Endothelial cell of umbilical vein (primary cell): Measurements from ENCODE around the gene PFKFB4. TPM values are rescaled to one million over a fixed set of nuclear protein-coding genes. Genes with fewer than 3 reads are reported as not detected.

Experiments used
- BruUV-seq: library from RNA; stranded (reverse); fragments of 400-500 nt; replicated peaks from 2 replicates; lab custom pipeline; 2021; lab: Mats Ljungman, UMichigan
- CTCF ChIA-PET: fragments of 300-600, 350-600 bp; sonication (Branson Sonifier 250); formaldehyde crosslinking; loops from one replicate; lab custom pipeline; 2021; ENCODE audit warnings: antibody characterized with exemption, inconsistent platforms; lab: Charles Lee
- POLR2A ChIA-PET: fragments of 300-600, 350-600 bp; sonication (Branson Sonifier 250); formaldehyde crosslinking; loops from one replicate; lab custom pipeline; 2021; ENCODE audit warnings: antibody characterized with exemption, inconsistent platforms; lab: Charles Lee
- DNase-seq: peaks from one replicate; pipeline ENCODE4 v3.0.0-alpha.2; 2011; ENCODE audit warnings: low read depth, low spot score
- FAIRE-seq: peaks from 2 replicates; lab custom pipeline; 2011; peaks lifted over from hg19 to GRCh38; lab: Jason Lieb, UNC
- H2AFZ ChIP-seq: 2 replicates; pipeline ENCODE4 v1.6.0; 2012; ENCODE audit warnings: low read depth, low read length, control low read depth, inconsistent platforms
- H3K27ac ChIP-seq: 2 replicates; pipeline ENCODE4 v1.5.1; 2011; ENCODE audit warnings: low read depth, mild to moderate bottlenecking, control low read depth, low read length, moderate library complexity; ENCODE audit not compliant: insufficient read depth
- H3K27me3 ChIP-seq, 2 experiments: 2 replicates each; pipeline versions ENCODE4 v1.6.0 to v1.6.1; 2011; ENCODE audit warnings: low read length in 2 of 2, mixed read lengths in 1 of 2; ENCODE audit not compliant: control insufficient read depth in 2 of 2, insufficient read depth in 2 of 2
- H3K36me3 ChIP-seq, 2 experiments: 2 replicates in 1 of 2; 3 replicates in 1 of 2; pipeline ENCODE4 v1.5.1; 2011; ENCODE audit warnings: low read length in 2 of 2, mild to moderate bottlenecking in 1 of 2, moderate library complexity in 1 of 2; ENCODE audit not compliant: control insufficient read depth in 2 of 2, insufficient read depth in 2 of 2; ENCODE audit errors: extremely low read depth in 1 of 2
- H3K4me1 ChIP-seq: 3 replicates; pipeline ENCODE4 v1.5.1; 2011; ENCODE audit warnings: mild to moderate bottlenecking, low read length; ENCODE audit not compliant: control insufficient read depth, insufficient read depth; ENCODE audit errors: extremely low read depth
- H3K4me2 ChIP-seq: 2 replicates; pipeline ENCODE4 v1.6.1; 2011; ENCODE audit warnings: low read length, control low read depth, mixed read lengths; ENCODE audit not compliant: insufficient read depth
- H3K4me3 ChIP-seq, 3 experiments: fragments of 200-600 bp in 1 of 3; sonication (generic), shearing (Covaris generic) in 1 of 3; replicated peaks in 1 of 3; 2 replicates each; pipeline ENCODE4 v1.5.1; 2011 to 2016; ENCODE audit warnings: control low read depth in 3 of 3, low read length in 3 of 3, mild to moderate bottlenecking in 2 of 3, inconsistent platforms in 1 of 3, low read depth in 1 of 3, moderate library complexity in 1 of 3; ENCODE audit not compliant: insufficient read depth in 1 of 3
- H3K79me2 ChIP-seq: 2 replicates; pipeline ENCODE4 v1.6.0; 2012; ENCODE audit warnings: low read length, inconsistent platforms; ENCODE audit not compliant: control insufficient read depth, insufficient read depth
- H3K9ac ChIP-seq: replicated peaks from 2 replicates; pipeline ENCODE3; 2011; ENCODE audit warnings: low read length, control low read depth; ENCODE audit not compliant: insufficient read depth; ENCODE audit errors: extremely low read depth
- H3K9me1 ChIP-seq: replicated peaks from 3 replicates; pipeline ENCODE4 v1.6.0; 2011; ENCODE audit warnings: mild to moderate bottlenecking, low read length; ENCODE audit not compliant: control insufficient read depth, insufficient read depth; ENCODE audit errors: extremely low read depth
- H3K9me3 ChIP-seq: replicated peaks from 2 replicates; pipeline ENCODE4 v1.5.1; 2012; ENCODE audit warnings: low read length, inconsistent platforms; ENCODE audit not compliant: control insufficient read depth, insufficient read depth
- H4K20me1 ChIP-seq: replicated peaks from 2 replicates; pipeline ENCODE3; 2011; ENCODE audit warnings: mild to moderate bottlenecking, low read length; ENCODE audit not compliant: control insufficient read depth, insufficient read depth; ENCODE audit errors: extremely low read depth
- CTCF ChIP-seq, 2 donors: IDR thresholded peaks; 1 replicate in 1 of 2; 2 replicates in 1 of 2; pipeline ENCODE4 v1.5.1; 2011; ENCODE audit warnings: low read length in 2 of 2, mild to moderate bottlenecking in 2 of 2, moderate library complexity in 2 of 2, control low read depth in 1 of 2, inconsistent platforms in 1 of 2, low read depth in 1 of 2; ENCODE audit not compliant: insufficient read depth in 1 of 2; ENCODE audit errors: extremely low read depth in 1 of 2
- EZH2 ChIP-seq: IDR thresholded peaks from 2 replicates; pipeline ENCODE4 v1.6.1; 2012; ENCODE audit warnings: borderline replicate concordance, low read depth, mild to moderate bottlenecking, moderate library complexity, low read length, inconsistent platforms; ENCODE audit not compliant: severe bottlenecking
- FOS ChIP-seq: IDR thresholded peaks from 2 replicates; pipeline ENCODE4 v1.6.1; 2011; ENCODE audit warnings: mild to moderate bottlenecking, low read length, moderate library complexity, borderline replicate concordance; ENCODE audit not compliant: insufficient read depth
- JUN ChIP-seq: IDR thresholded peaks from 2 replicates; pipeline ENCODE4 v1.6.1; 2011; ENCODE audit warnings: borderline replicate concordance, low read depth; ENCODE audit not compliant: insufficient read length, insufficient read depth
- MAX ChIP-seq: IDR thresholded peaks from 2 replicates; pipeline ENCODE4 v1.6.1; 2011; ENCODE audit not compliant: insufficient read depth, insufficient read length
- MYC ChIP-seq: IDR thresholded peaks from one replicate; pipeline ENCODE4 v1.6.1; 2011; ENCODE audit warnings: mild to moderate bottlenecking, low read depth, low read length
- POLR2A ChIP-seq: IDR thresholded peaks from 2 replicates; pipeline ENCODE4 v1.6.1; 2012; ENCODE audit warnings: low read depth, mild to moderate bottlenecking, control low read depth, low read length
- POLR2AphosphoS5 ChIP-seq: IDR thresholded peaks from 2 replicates; pipeline ENCODE4 v1.6.1; 2012; ENCODE audit warnings: low read depth, mild to moderate bottlenecking, control low read depth, low read length, moderate library complexity; ENCODE audit not compliant: insufficient read depth
- dilution Hi-C: fragments of 300-500 bp; cut with MboI; formaldehyde crosslinking; loops from one replicate; pipeline ENCODE4 v1.15.0; 2019; ENCODE audit warnings: low sequenced_read_pairs; ENCODE audit not compliant: extremely low pct_ligation_motif_present
- intact Hi-C: fragments of 100-400 bp; cut with micrococcal nuclease; formaldehyde crosslinking; loops from one replicate; pipeline ENCODE4 v1.10.0; 2022
- polyA plus RNA-seq, 4 experiments: library from polyadenylated mRNA; depleted of rRNA in 3 of 4; stranded (reverse) in 3 of 4; unstranded in 1 of 4; fragments of >200 nt; gene quantifications; 2 replicates each; pipeline versions ENCODE4 v1.2.1 to v1.2.3, GENCODE V29; 2011 to 2012; ENCODE audit warnings: missing spikeins in 1 of 4
- total RNA-seq: library from RNA; stranded (reverse); gene quantifications from 2 replicates; pipeline ENCODE4 v1.2.3, GENCODE V29; 2021

The PFKFB4 gene
- total and polyA plus RNA-seq, 2 donors (not counting 3 experiments of a cell fraction or from before 2014, with no cell fraction given): 4.0 to 4.2 TPM

- TF ChIP-seq CTCF (IDR thresholded peaks at IDR 0.05; ENCODE audit: extremely low read depth in 1 of 2, insufficient read depth in 1 of 2, low read depth in 1 of 2, low read length in 2 of 2) (peak; percentile 94 to 97), POLR2AphosphoS5 (no peak)
- dilution Hi-C loops (no loop called here), intact Hi-C loops (loop anchor here (1.0 to 10.0 kb wide), 7 partner anchors 44 to 354 kb away; partner anchors contain the start of genes CCDC51, SHISA5 and TMA7)
- Histone ChIP-seq H3K9me1 (no peaks in the 10 kb centered on the region), H3K9ac (no peak overlapping the region), H3K4me3 (no peak overlapping the region), H3K27ac (no peak overlapping the region), H3K4me2 (no peak overlapping the region), H3K4me1 (no peaks in the 10 kb centered on the region), H4K20me1 (no peaks in the 10 kb centered on the region), H3K27me3 (no peaks in the 10 kb centered on the region), H2AFZ (peak overlapping the region; percentile 29), H3K9me3 (no peaks in the 10 kb centered on the region), H3K79me2 (no peaks in the 10 kb centered on the region), H3K36me3 (no peaks in the 10 kb centered on the region)
- FAIRE-seq: peak; percentile 95
- DNase-seq: peak; percentile 75
- POLR2A ChIA-PET: no interaction called here
- BruUV-seq: no TSS peak
- CTCF ChIA-PET: interaction anchor here (0.8 to 6.0 kb wide), 28 partner anchors 8 to 354 kb away, joined by 3 to 86 read pairs (median 6); partner anchors contain the start of genes ATRIP, CCDC51, PFKFB4 and SLC26A6
Measured at GRCh38 chr3:48548729-48549705, 7.6 kb downstream of the PFKFB4 start.

GRCh38 chr3:48548126-48548525, 8.5 kb downstream of the PFKFB4 start:
- FAIRE-seq: no peak
- H3K9me1 ChIP-seq: no peaks in the 10 kb centered on the region
- TF ChIP-seq MYC: no peak
- no peak for TF ChIP-seq MAX
- TF ChIP-seq FOS: no peak
- no peak for TF ChIP-seq EZH2
- no peak for TF ChIP-seq CTCF (IDR thresholded peaks at IDR 0.05; ENCODE audit: extremely low read depth in 1 of 2, insufficient read depth in 1 of 2, low read depth in 1 of 2, low read length in 2 of 2)
- TF ChIP-seq POLR2A: no peak
- no peak for TF ChIP-seq JUN

More at GRCh38 chr3:48548126-48548525, 8.5 kb downstream of the PFKFB4 start:
- Histone ChIP-seq H3K4me1 (peaks cover 3% of the 10 kb centered on the region), H2AFZ (no peak overlapping the region), H3K9me3 (no peaks in the 10 kb centered on the region), H3K4me3 (no peak overlapping the region), H3K27me3 (no peaks in the 10 kb centered on the region), H4K20me1 (no peaks in the 10 kb centered on the region), H3K36me3 (no peaks in the 10 kb centered on the region), H3K27ac (no peak overlapping the region), H3K4me2 (no peak overlapping the region), H3K9ac (no peak overlapping the region), H3K79me2 (no peaks in the 10 kb centered on the region)
- intact Hi-C loops (loop anchor here (1.0 to 10.0 kb wide), 7 partner anchors 43 to 353 kb away; partner anchors contain the start of genes CCDC51, SHISA5 and TMA7), dilution Hi-C loops (no loop called here)
- no TSS peak for BruUV-seq
- CTCF ChIA-PET: interaction anchor here (1.0 to 6.0 kb wide), 8 partner anchors 15 to 148 kb away, joined by 3 to 86 read pairs (median 22); partner anchors contain the start of genes CCDC51, TMA7 and UCN2
- POLR2A ChIA-PET: no interaction called here
- DNase-seq: no peak
